HEK293 (cell line): ENCODE data around the gene CLEC18B.
A peak's percentile ranks its signal among the peaks of the same experiment; 100 is the strongest.
"Not testable (repeated sequence)": the region's sequence is repeated elsewhere in the genome, so short reads cannot be mapped to it uniquely, and the experiment has no call there.

Source experiments
- CTCF ChIA-PET: fragments of 350-600 bp; formaldehyde crosslinking; extraction: SDS; loops from one replicate; lab custom pipeline; 2021; ENCODE audit warnings: antibody characterized with exemption; lab: Yijun Ruan, JAX
- POLR2A ChIA-PET: fragments of 300-600 bp; formaldehyde crosslinking; extraction: SDS; loops from one replicate; lab custom pipeline; 2020; ENCODE audit warnings: antibody characterized with exemption, inconsistent platforms; lab: Yijun Ruan, JAX
- H3K27ac ChIP-seq: fragments of 200-500 bp; sonication (Bioruptor generic); 2 replicates; pipeline ENCODE4 v1.5.1; 2014; ENCODE audit warnings: low read depth, low read length, control low read depth, inconsistent platforms; ENCODE audit errors: extremely low read depth
- H3K36me3 ChIP-seq, 2 experiments: fragments of 200-500 bp in 1 of 2; sonication (Bioruptor generic) in 1 of 2; 1 replicate in 1 of 2; 2 replicates in 1 of 2; pipeline ENCODE4 v1.5.1; 2014 to 2017; ENCODE audit warnings: inconsistent platforms in 2 of 2, low read length in 2 of 2; ENCODE audit not compliant: control insufficient read depth in 2 of 2, insufficient read depth in 1 of 2
- H3K4me1 ChIP-seq: fragments of 200-500 bp; sonication (Bioruptor generic); 2 replicates; pipeline ENCODE4 v1.5.1; 2014; ENCODE audit warnings: mild to moderate bottlenecking, low read length, inconsistent platforms; ENCODE audit not compliant: control insufficient read depth, insufficient read depth
- H3K4me3 ChIP-seq: 2 replicates; pipeline ENCODE4 v1.5.1; 2011; ENCODE audit warnings: low read depth, mild to moderate bottlenecking, control low read depth, low read length, moderate library complexity
- H3K9me3 ChIP-seq: fragments of 200-500 bp; sonication (Bioruptor generic); 2 replicates; pipeline ENCODE4 v1.5.1; 2014; ENCODE audit warnings: low read depth, low read length, inconsistent platforms; ENCODE audit not compliant: control insufficient read depth, insufficient read depth
- CTCF ChIP-seq: fragments of 450-650 bp; formaldehyde crosslinking; IDR thresholded peaks from 2 replicates; pipeline ENCODE4 v1.5.1; 2016; ENCODE audit warnings: missing biosample characterization, missing genetic modification characterization
- HOXD13 ChIP-seq: sonication (generic); formaldehyde crosslinking; IDR thresholded peaks from 2 replicates; pipeline ENCODE4 v1.8.0; 2022; ENCODE audit warnings: missing genetic modification reagents, borderline replicate concordance
- KLF10 ChIP-seq: fragments of 450-650 bp; IDR thresholded peaks from 2 replicates; pipeline ENCODE4 v1.5.1; 2018; ENCODE audit warnings: missing biosample characterization, mild to moderate bottlenecking, missing genetic modification characterization
- REST ChIP-seq: fragments of 450-650 bp; formaldehyde crosslinking; IDR thresholded peaks from 2 replicates; pipeline ENCODE4 v1.5.1; 2016; ENCODE audit warnings: missing biosample characterization, missing genetic modification characterization
- ZBTB17 ChIP-seq: fragments of 450-650 bp; formaldehyde crosslinking; IDR thresholded peaks from 2 replicates; pipeline ENCODE4 v1.5.1; 2016; ENCODE audit warnings: missing biosample characterization, missing genetic modification characterization
- ZFP37 ChIP-seq: fragments of 450-650 bp; formaldehyde crosslinking; IDR thresholded peaks from 2 replicates; pipeline ENCODE4 v1.5.1; 2016; ENCODE audit warnings: missing biosample characterization, missing genetic modification characterization
- ZNF10 ChIP-seq: fragments of 450-650 bp; formaldehyde crosslinking; IDR thresholded peaks from 2 replicates; pipeline ENCODE4 v1.5.1; 2017; ENCODE audit warnings: missing biosample characterization, missing genetic modification characterization
- ZNF133 ChIP-seq: fragments of 450-650 bp; formaldehyde crosslinking; IDR thresholded peaks from 2 replicates; pipeline ENCODE4 v1.5.1; 2016; ENCODE audit warnings: missing biosample characterization, missing genetic modification characterization
- ZNF2 ChIP-seq: fragments of 450-650 bp; formaldehyde crosslinking; IDR thresholded peaks from 2 replicates; pipeline ENCODE4 v1.5.1; 2016; ENCODE audit warnings: missing biosample characterization, missing genetic modification characterization
- ZNF239 ChIP-seq: fragments of 450-650 bp; formaldehyde crosslinking; IDR thresholded peaks from 2 replicates; pipeline ENCODE4 v1.5.1; 2016; ENCODE audit warnings: missing biosample characterization, missing genetic modification characterization
- ZNF280C ChIP-seq: fragments of 450-650 bp; formaldehyde crosslinking; IDR thresholded peaks from 2 replicates; pipeline ENCODE4 v1.5.1; 2016; ENCODE audit warnings: missing biosample characterization, missing genetic modification characterization
- ZNF529 ChIP-seq: fragments of 450-650 bp; formaldehyde crosslinking; IDR thresholded peaks from 2 replicates; pipeline ENCODE4 v1.5.1; 2017; ENCODE audit warnings: missing genetic modification characterization, missing biosample characterization; ENCODE audit not compliant: insufficient replicate concordance
- ZNF654 ChIP-seq: fragments of 450-650 bp; formaldehyde crosslinking; IDR thresholded peaks from 2 replicates; pipeline ENCODE4 v1.5.1; 2016; ENCODE audit warnings: low read depth, missing biosample characterization, missing genetic modification characterization
- ZSCAN16 ChIP-seq: fragments of 450-650 bp; formaldehyde crosslinking; IDR thresholded peaks from 2 replicates; pipeline ENCODE4 v1.5.1; 2016; ENCODE audit warnings: missing biosample characterization, missing genetic modification characterization

CLEC18B gene

GRCh38 chr16:74439685-74440084, 18.4 kb upstream of the CLEC18B start (continued):
- no peak for TF ChIP-seq ZNF529 (tag by site-specific recombination)
- TF ChIP-seq, all 188 proteins: peak for 0

- peaks cover 0 to 6% of the 10 kb centered on the region in 2 experiments; a peak in 1 of 3 replicates for H3K36me3 ChIP-seq
- ChIA-PET CTCF (no interaction called here), POLR2A (interaction anchor here (0.6 kb wide), 1 partner anchor 176 kb away, joined by 4 read pairs; no protein-coding TSS in a partner anchor)
- no peaks in the 10 kb centered on the region for H3K9me3 ChIP-seq
- no peak overlapping the region for H3K27ac ChIP-seq
- no peak for TF ChIP-seq REST (tag by site-specific recombination)
- TF ChIP-seq ZNF10 (tag by site-specific recombination) = no peak
- TF ChIP-seq ZNF239 (tag by site-specific recombination) = no peak
- no peak for TF ChIP-seq ZNF280C (tag by site-specific recombination)
- TF ChIP-seq ZNF133 (tag by site-specific recombination) = no peak
- H3K4me1 ChIP-seq = no peaks in the 10 kb centered on the region
- no peak overlapping the region for H3K4me3 ChIP-seq
Observed at GRCh38 chr16:74438492-74438979, 17.3 kb upstream of the CLEC18B start.

- POLR2A ChIA-PET = no interaction called here
- H3K27ac ChIP-seq = no peak overlapping the region
Observed at GRCh38 chr16:74431516-74431915, 10.2 kb upstream of the CLEC18B start.

GRCh38 chr16:74430036-74430712, 8.9 kb upstream of the CLEC18B start:
- not testable (repeated sequence) for H3K36me3 ChIP-seq, H3K9me3 ChIP-seq, H3K27ac ChIP-seq
- CTCF ChIA-PET = interaction anchor here (1.1 kb wide), 1 partner anchor 126 kb away, joined by 4 read pairs; no protein-coding TSS in a partner anchor
- 0 out of 2 replicates have a peak, but pooled peaks have one; percentile 17 for TF ChIP-seq KLF10
- 0 out of 2 replicates have a peak, but pooled peaks have one; percentile 41 for TF ChIP-seq ZNF2 (tag by site-specific recombination)
- TF ChIP-seq CTCF = peak; percentile 58; the same call in 1 of the 2 replicates
- TF ChIP-seq ZNF654 (tag by site-specific recombination) = peak; percentile 79
- peak; percentile 89 for TF ChIP-seq ZSCAN16
- 0 out of 2 replicates have a peak, but pooled peaks have one; percentile 39 for TF ChIP-seq ZBTB17 (tag by site-specific recombination)
- TF ChIP-seq ZNF10 (tag by site-specific recombination) = peak; percentile 99
- TF ChIP-seq, all 188 proteins: peak for 7; not testable (repeated sequence) for 181
- POLR2A ChIA-PET, H3K4me1 ChIP-seq, H3K4me3 ChIP-seq: not testable (repeated sequence)

More at GRCh38 chr16:74431516-74431915, 10.2 kb upstream of the CLEC18B start:
- Histone ChIP-seq H3K36me3 (no peaks in the 10 kb centered on the region), H3K4me3 (no peak overlapping the region), H3K9me3 (no peaks in the 10 kb centered on the region), H3K4me1 (no peaks in the 10 kb centered on the region)
- TF ChIP-seq HOXD13 (CRISPR knock-in tag) (no peak), ZNF654 (tag by site-specific recombination) (no peak), ZFP37 (tag by site-specific recombination) (no peak)
- CTCF ChIA-PET = interaction anchor here (1.0 to 1.1 kb wide), 2 partner anchors 122 to 127 kb away, joined by 3 to 4 read pairs; no protein-coding TSS in a partner anchor

GRCh38 chr16:74428493-74428892, 7.2 kb upstream of the CLEC18B start:
- CTCF ChIA-PET, H3K9me3 ChIP-seq, H3K27ac ChIP-seq, H3K36me3 ChIP-seq, H3K4me3 ChIP-seq, H3K4me1 ChIP-seq, POLR2A ChIA-PET: not testable (repeated sequence)

- H3K36me3 ChIP-seq, H3K4me1 ChIP-seq, POLR2A ChIA-PET, H3K27ac ChIP-seq, CTCF ChIA-PET, H3K4me3 ChIP-seq, H3K9me3 ChIP-seq: not testable (repeated sequence)
Observed at GRCh38 chr16:74425751-74426150, 4.5 kb upstream of the CLEC18B start.
